ENCODE results near the gene TXNL4A.
A peak's percentile ranks its signal among the peaks of the same experiment; 100 is the strongest.
"Not testable (repeated sequence)": the region's sequence is repeated elsewhere in the genome, so short reads cannot be mapped to it uniquely, and the experiment has no call there.

Gene TXNL4A

GRCh38 chr18:79988451-79989194 is at the start of gene TXNL4A:
Gene TXNL4A, minus strand, starts transcription at chr18:79988563. Its CDS starts 171 bp downstream, at chr18:79988392.
- peak; percentile 84 for DNase-seq (ENCODE audit: low spot score)

- no peak for DNase-seq (ENCODE audit: low spot score)
These were observed 48.9 kb upstream of the TXNL4A start for GRCh38 chr18:80037300-80037699.

GRCh38 chr18:80035997-80036396 is 47.6 kb upstream of the TXNL4A start:
- no peak for DNase-seq (ENCODE audit: low spot score)

GRCh38 chr18:80034852-80035406 is 46.6 kb upstream of the TXNL4A start:
- DNase-seq (ENCODE audit: low spot score) = no peak

GRCh38 chr18:80034068-80034851 is 45.9 kb upstream of the TXNL4A start, which contains the start of gene RBFA:
Gene RBFA, plus strand, starts transcription at chr18:80034434. Its CDS starts 62 bp downstream, at chr18:80034496.
- peak; percentile 94 for DNase-seq (ENCODE audit: low spot score)

- no peak for DNase-seq (ENCODE audit: low spot score)
These were observed 45.1 kb upstream of the TXNL4A start for GRCh38 chr18:80033181-80034067.

GRCh38 chr18:80029690-80030089 is 41.3 kb upstream of the TXNL4A start:
- DNase-seq (ENCODE audit: low spot score) = no peak

- not testable (repeated sequence) for DNase-seq (ENCODE audit: low spot score)
These were observed 39.4 kb upstream of the TXNL4A start for GRCh38 chr18:80027719-80028118.

GRCh38 chr18:80026363-80026762 is 38.0 kb upstream of the TXNL4A start:
- no peak for DNase-seq (ENCODE audit: low spot score)

GRCh38 chr18:80023173-80023572 is 34.8 kb upstream of the TXNL4A start:
- no peak for DNase-seq (ENCODE audit: low spot score)

GRCh38 chr18:80022613-80023012 is 34.2 kb upstream of the TXNL4A start:
- DNase-seq (ENCODE audit: low spot score) = no peak

GRCh38 chr18:80012714-80013113 is 24.4 kb upstream of the TXNL4A start:
- DNase-seq (ENCODE audit: low spot score) = no peak

- not testable (repeated sequence) for DNase-seq (ENCODE audit: low spot score)
These were observed 23.3 kb upstream of the TXNL4A start for GRCh38 chr18:80011496-80012137.

GRCh38 chr18:80010551-80010906 is 22.2 kb upstream of the TXNL4A start:
- no peak for DNase-seq (ENCODE audit: low spot score)

- DNase-seq (ENCODE audit: low spot score) = peak; percentile 85
These were observed 21.5 kb upstream of the TXNL4A start for GRCh38 chr18:80009661-80010550.

GRCh38 chr18:80006724-80007123 is 18.4 kb upstream of the TXNL4A start:
- DNase-seq (ENCODE audit: low spot score) = no peak

GRCh38 chr18:80004600-80005342 is 16.4 kb upstream of the TXNL4A start:
- no peak for DNase-seq (ENCODE audit: low spot score)

- no peak for DNase-seq (ENCODE audit: low spot score)
These were observed 14.1 kb upstream of the TXNL4A start for GRCh38 chr18:80002468-80002867.

GRCh38 chr18:80000877-80001276 is 12.5 kb upstream of the TXNL4A start:
- DNase-seq (ENCODE audit: low spot score) = no peak

- not testable (repeated sequence) for DNase-seq (ENCODE audit: low spot score)
These were observed 11.3 kb upstream of the TXNL4A start for GRCh38 chr18:79999701-80000100.

Data from hepatic stellate cell (primary cell).